ENCODE measurements around the gene ZNF143. TPM values are rescaled to one million over a fixed set of nuclear protein-coding genes. Genes with fewer than 3 reads are reported as not detected.

The ZNF143 gene
- total RNA-seq, 4 donors from 2014 or later: 41.6 to 144 (median 44.3) TPM

GRCh38 chr11:9516113-9516512, 55.3 kb downstream of the ZNF143 start:
- intact Hi-C loops (cut with DNase I; ENCODE audit: low total_unique reads): loop anchor here (10.0 kb wide), 1 partner anchor 861 kb away; no protein-coding TSS in a partner anchor
- no peaks in the 10 kb centered on the region for H3K27me3 ChIP-seq

GRCh38 chr11:9518835-9519410, 58.1 kb downstream of the ZNF143 start:
- no peak for DNase-seq
- intact Hi-C loops (cut with DNase I; ENCODE audit: low total_unique reads): loop anchor here (10.0 kb wide), 1 partner anchor 864 kb away; no protein-coding TSS in a partner anchor

More at GRCh38 chr11:9516113-9516512, 55.3 kb downstream of the ZNF143 start:
- DNase-seq: no peak
- TF ChIP-seq POLR2A (IDR thresholded peaks at IDR 0.05) (no peak), CTCF (IDR thresholded peaks at IDR 0.05) (no peak)
- H3K36me3 ChIP-seq: no peaks in the 10 kb centered on the region
- H3K9me3 ChIP-seq: no peaks in the 10 kb centered on the region
- H3K4me1 ChIP-seq: no peaks in the 10 kb centered on the region
- no peak overlapping the region for H3K27ac ChIP-seq
- no peak overlapping the region for H3K4me3 ChIP-seq

GRCh38 chr11:9524001-9524400, 63.2 kb downstream of the ZNF143 start:
- intact Hi-C loops (cut with DNase I; ENCODE audit: low total_unique reads): no loop called here
- DNase-seq: no peak
- H3K36me3 ChIP-seq: no peaks in the 10 kb centered on the region

More at GRCh38 chr11:9518835-9519410, 58.1 kb downstream of the ZNF143 start:
- Histone ChIP-seq H3K27ac (no peak overlapping the region), H3K4me1 (no peaks in the 10 kb centered on the region), H3K9me3 (no peaks in the 10 kb centered on the region), H3K27me3 (no peaks in the 10 kb centered on the region), H3K36me3 (no peaks in the 10 kb centered on the region), H3K4me3 (no peak overlapping the region)
- TF ChIP-seq CTCF (IDR thresholded peaks at IDR 0.05) (no peak), POLR2A (IDR thresholded peaks at IDR 0.05) (no peak)

GRCh38 chr11:9525116-9525515, 64.3 kb downstream of the ZNF143 start:
- no peak for DNase-seq
- intact Hi-C loops (cut with DNase I; ENCODE audit: low total_unique reads): no loop called here
- H3K9me3 ChIP-seq: no peaks in the 10 kb centered on the region
- H3K4me1 ChIP-seq: peaks cover 7 to 12% of the 10 kb centered on the region in 2 donors
- H3K27me3 ChIP-seq: no peaks in the 10 kb centered on the region
- H3K36me3 ChIP-seq: no peaks in the 10 kb centered on the region
- TF ChIP-seq POLR2A (IDR thresholded peaks at IDR 0.05) (no peak), CTCF (IDR thresholded peaks at IDR 0.05) (no peak)
- no peak overlapping the region for H3K4me3 ChIP-seq
- H3K27ac ChIP-seq: no peak overlapping the region

More at GRCh38 chr11:9524001-9524400, 63.2 kb downstream of the ZNF143 start:
- no peaks in the 10 kb centered on the region for H3K27me3 ChIP-seq
- H3K4me1 ChIP-seq: peaks cover 0 to 6% of the 10 kb centered on the region in 2 donors
- H3K27ac ChIP-seq: no peak overlapping the region
- TF ChIP-seq CTCF (IDR thresholded peaks at IDR 0.05): no peak
- no peak for TF ChIP-seq POLR2A (IDR thresholded peaks at IDR 0.05)
- no peaks in the 10 kb centered on the region for H3K9me3 ChIP-seq
- H3K4me3 ChIP-seq: no peak overlapping the region

- H3K36me3 ChIP-seq: no peaks in the 10 kb centered on the region
- TF ChIP-seq POLR2A (IDR thresholded peaks at IDR 0.05) (no peak), CTCF (IDR thresholded peaks at IDR 0.05) (no peak)
- H3K4me3 ChIP-seq: no peak overlapping the region
- H3K9me3 ChIP-seq: no peaks in the 10 kb centered on the region
- DNase-seq: peak; percentile 43 to 70
- H3K4me1 ChIP-seq: peaks cover 7 to 12% of the 10 kb centered on the region in 2 donors
- H3K27me3 ChIP-seq: no peaks in the 10 kb centered on the region
- intact Hi-C loops (cut with DNase I; ENCODE audit: low total_unique reads): no loop called here
- H3K27ac ChIP-seq: peak overlapping the region; percentile 76 to 80
Measured at GRCh38 chr11:9527481-9528135, 66.8 kb downstream of the ZNF143 start.

Measured in uterus (tissue), 4 donors.